ENCODE data around the gene ANTXR1. TPM values are rescaled to one million over a fixed set of nuclear protein-coding genes. Genes with fewer than 3 reads are reported as not detected.

ANTXR1 gene
- total RNA-seq, 1 experiment from 2014 or later = 181 TPM

GRCh38 chr2:68997401-68997800 lies 15.6 kb upstream of the ANTXR1 start:
- H3K9me3 ChIP-seq (ENCODE audit: low read depth, low read length, poor library complexity, severe bottlenecking) = peaks cover 10% of the 10 kb centered on the region
- intact Hi-C loops (cut with micrococcal nuclease; ENCODE audit: unreplicated experiment) = no loop called here
- H3K27ac ChIP-seq (ENCODE audit: low read depth, low read length, poor library complexity, severe bottlenecking) = no peak overlapping the region
- H3K4me1 ChIP-seq (ENCODE audit: insufficient read depth, low read length, poor library complexity, severe bottlenecking) = no peaks in the 10 kb centered on the region
- no peaks in the 10 kb centered on the region for H3K27me3 ChIP-seq (replicated peaks; ENCODE audit: insufficient read depth, low read depth, low read length, poor library complexity)
- H3K36me3 ChIP-seq (ENCODE audit: insufficient read depth, low read length, poor library complexity, severe bottlenecking) = no peaks in the 10 kb centered on the region
- no peak for DNase-seq (ENCODE audit: low spot score)
- BruUV-seq (replicated peaks) = no TSS peak
- ChIA-PET CTCF (no interaction called here), POLR2A (ENCODE audit: low non-redundant PET) (no interaction called here)
- H3K4me3 ChIP-seq (ENCODE audit: low read depth, low read length, poor library complexity, severe bottlenecking) = no peak overlapping the region
- TF ChIP-seq CTCF (conservative IDR thresholded peaks at IDR 0.05; ENCODE audit: low read depth, low read length) (no peak), EZH2 (IDR thresholded peaks at IDR 0.05; ENCODE audit: borderline replicate concordance, low read depth, low read length, poor library complexity, severe bottlenecking) (no peak)

GRCh38 chr2:69001879-69002278 lies 11.1 kb upstream of the ANTXR1 start:
- no TSS peak for BruUV-seq (replicated peaks)

GRCh38 chr2:69003731-69004130 lies 9.2 kb upstream of the ANTXR1 start:
- Histone ChIP-seq H3K4me1 (ENCODE audit: insufficient read depth, low read length, poor library complexity, severe bottlenecking) (no peaks in the 10 kb centered on the region), H3K4me3 (ENCODE audit: low read depth, low read length, poor library complexity, severe bottlenecking) (no peak overlapping the region), H3K9me3 (ENCODE audit: low read depth, low read length, poor library complexity, severe bottlenecking) (peaks cover 10% of the 10 kb centered on the region), H3K36me3 (ENCODE audit: insufficient read depth, low read length, poor library complexity, severe bottlenecking) (no peaks in the 10 kb centered on the region), H3K27me3 (replicated peaks; ENCODE audit: insufficient read depth, low read depth, low read length, poor library complexity) (no peaks in the 10 kb centered on the region), H3K27ac (ENCODE audit: low read depth, low read length, poor library complexity, severe bottlenecking) (no peak overlapping the region)
- POLR2A ChIA-PET (ENCODE audit: low non-redundant PET) = no interaction called here
- no TSS peak for BruUV-seq (replicated peaks)
- no peak for DNase-seq (ENCODE audit: low spot score)
- intact Hi-C loops (cut with micrococcal nuclease; ENCODE audit: unreplicated experiment) = no loop called here
- TF ChIP-seq EZH2 (IDR thresholded peaks at IDR 0.05; ENCODE audit: borderline replicate concordance, low read depth, low read length, poor library complexity, severe bottlenecking) = no peak
- no peak for TF ChIP-seq CTCF (conservative IDR thresholded peaks at IDR 0.05; ENCODE audit: low read depth, low read length)
- CTCF ChIA-PET = no interaction called here

More at GRCh38 chr2:69001879-69002278, 11.1 kb upstream of the ANTXR1 start:
- intact Hi-C loops (cut with micrococcal nuclease; ENCODE audit: unreplicated experiment) = no loop called here
- POLR2A ChIA-PET (ENCODE audit: low non-redundant PET) = no interaction called here
- no peak overlapping the region for H3K4me3 ChIP-seq (ENCODE audit: low read depth, low read length, poor library complexity, severe bottlenecking)
- H3K36me3 ChIP-seq (ENCODE audit: insufficient read depth, low read length, poor library complexity, severe bottlenecking) = no peaks in the 10 kb centered on the region
- DNase-seq (ENCODE audit: low spot score) = no peak
- TF ChIP-seq EZH2 (IDR thresholded peaks at IDR 0.05; ENCODE audit: borderline replicate concordance, low read depth, low read length, poor library complexity, severe bottlenecking) (no peak), CTCF (conservative IDR thresholded peaks at IDR 0.05; ENCODE audit: low read depth, low read length) (no peak)
- H3K4me1 ChIP-seq (ENCODE audit: insufficient read depth, low read length, poor library complexity, severe bottlenecking) = no peaks in the 10 kb centered on the region
- no peak overlapping the region for H3K27ac ChIP-seq (ENCODE audit: low read depth, low read length, poor library complexity, severe bottlenecking)
- CTCF ChIA-PET = no interaction called here
- no peaks in the 10 kb centered on the region for H3K27me3 ChIP-seq (replicated peaks; ENCODE audit: insufficient read depth, low read depth, low read length, poor library complexity)
- peaks cover 10% of the 10 kb centered on the region for H3K9me3 ChIP-seq (ENCODE audit: low read depth, low read length, poor library complexity, severe bottlenecking)

Data from A673 (cell line).